GM10248 (cell line): ENCODE results near the gene PROB1.

Experiments
- CTCF ChIA-PET: fragments of 300-600 bp; sonication (Branson Sonifier 250); formaldehyde crosslinking; extraction: SDS; loops from one replicate; lab custom pipeline; 2021; ENCODE audit warnings: antibody characterized with exemption; lab: Yijun Ruan, JAX
- POLR2A ChIA-PET: fragments of 350-650 bp; sonication (Branson Sonifier 250); formaldehyde crosslinking; extraction: SDS; loops from one replicate; lab custom pipeline; 2020; ENCODE audit warnings: antibody characterized with exemption; lab: Yijun Ruan, JAX
- DNase-seq: peaks from one replicate; pipeline ENCODE4 v3.0.0; 2012; ENCODE audit errors: extremely low spot score
- CTCF ChIP-seq: IDR thresholded peaks from 2 replicates; pipeline ENCODE4 v1.5.1; 2012; ENCODE audit warnings: mild to moderate bottlenecking, low read depth; ENCODE audit errors: extremely low read depth, missing control alignments, control extremely low read depth

Gene PROB1

GRCh38 chr5:139402561-139403158 lies 7.8 kb upstream of the PROB1 start:
- no peak for DNase-seq
- TF ChIP-seq CTCF: peak; percentile 60
- ChIA-PET CTCF (interaction anchor here (1.0 to 3.9 kb wide), 12 partner anchors 9 to 121 kb away, joined by 3 to 31 read pairs (median 4); no protein-coding TSS in a partner anchor), POLR2A (interaction anchor here (0.6 to 1.1 kb wide), 2 partner anchors 15 to 197 kb away, joined by 3 read pairs; no protein-coding TSS in a partner anchor)

GRCh38 chr5:139401546-139401945 lies 6.6 kb upstream of the PROB1 start:
- TF ChIP-seq CTCF: no peak
- ChIA-PET POLR2A (interaction anchor here (0.6 kb wide), 1 partner anchor 13 kb away, joined by 4 read pairs; no protein-coding TSS in a partner anchor), CTCF (interaction anchor here (0.7 to 3.9 kb wide), 6 partner anchors 9 to 150 kb away, joined by 3 to 31 read pairs (median 8); no protein-coding TSS in a partner anchor)
- DNase-seq: no peak

- ChIA-PET POLR2A (interaction anchor here (0.7 kb wide), 1 partner anchor 642 kb away, joined by 6 read pairs; no protein-coding TSS in a partner anchor), CTCF (interaction anchor here (1.3 to 1.4 kb wide), 2 partner anchors 10 to 39 kb away, joined by 3 to 4 read pairs; partner anchors contain the start of genes DNAJC18 and MZB1)
- TF ChIP-seq CTCF: no peak
- peak; percentile 74 for DNase-seq
Observed at GRCh38 chr5:139399501-139400121, 4.7 kb upstream of the PROB1 start.

GRCh38 chr5:139397921-139398320 lies 3.0 kb upstream of the PROB1 start:
- no peak for DNase-seq
- ChIA-PET CTCF (no interaction called here), POLR2A (no interaction called here)
- TF ChIP-seq CTCF: no peak

GRCh38 chr5:139396691-139397090 lies 1.8 kb upstream of the PROB1 start:
- no peak for DNase-seq
- CTCF ChIA-PET: interaction anchor here (1.1 to 2.2 kb wide), 4 partner anchors 10 to 146 kb away, joined by 4 to 11 read pairs (median 6); no protein-coding TSS in a partner anchor
- POLR2A ChIA-PET: interaction anchor here (1.0 kb wide), 1 partner anchor 9 kb away, joined by 3 read pairs; no protein-coding TSS in a partner anchor

More at GRCh38 chr5:139396691-139397090, 1.8 kb upstream of the PROB1 start:
- TF ChIP-seq CTCF: no peak
